PC-3 (cell line): ENCODE data around the gene HDGF. TPM values are rescaled to one million over a fixed set of nuclear protein-coding genes. Genes with fewer than 3 reads are reported as not detected.

ENCODE experiments used
- ATAC-seq: fragments of 200-7000 bp; cut with Tn5 transposase; 2 replicates; pipeline ENCODE4 v1.9.1; 2020; ENCODE audit warnings: mild to moderate bottlenecking, moderate library complexity
- BruUV-seq: library from RNA; stranded (reverse); fragments of 400-500 nt; replicated peaks from 2 replicates; lab custom pipeline; 2021; lab: Mats Ljungman, UMichigan
- CTCF ChIA-PET: fragments of 300-600 bp; sonication (Branson Sonifier 250); formaldehyde crosslinking; loops from one replicate; lab custom pipeline; 2022; ENCODE audit warnings: antibody characterized with exemption; lab: Charles Lee
- POLR2A ChIA-PET: fragments of 300-600 bp; sonication (Branson Sonifier 250); formaldehyde crosslinking; loops from one replicate; lab custom pipeline; 2022; ENCODE audit warnings: antibody characterized with exemption; ENCODE audit not compliant: unreplicated experiment; lab: Charles Lee
- DNase-seq: peaks from one replicate; pipeline ENCODE4 v3.0.0-alpha.2; 2015
- H2AFZ ChIP-seq: fragments of 300-600 bp; sonication (generic); 2 replicates; pipeline ENCODE4 v1.6.0; 2016; ENCODE audit warnings: antibody characterized with exemption, low read length
- H3F3A ChIP-seq: fragments of 300-600 bp; sonication (generic); one replicate; pipeline ENCODE4 v1.6.0; 2017; ENCODE audit warnings: antibody characterized with exemption, low read length, control low read depth, mild to moderate bottlenecking; ENCODE audit not compliant: unreplicated experiment
- H3K27ac ChIP-seq: fragments of 300-600 bp; sonication (generic); 2 replicates; pipeline ENCODE4 v1.5.1; 2016; ENCODE audit warnings: mild to moderate bottlenecking, low read length
- H3K27me3 ChIP-seq: fragments of 300-600 bp; sonication (generic); 2 replicates; pipeline ENCODE4 v1.6.1; 2016; ENCODE audit warnings: low read length, mixed read lengths
- H3K36me3 ChIP-seq: fragments of 300-600 bp; sonication (generic); 2 replicates; pipeline ENCODE4 v1.6.1; 2016; ENCODE audit warnings: low read depth, mixed run types, low read length, mixed read lengths
- H3K4me1 ChIP-seq: fragments of 300-600 bp; sonication (generic); 2 replicates; pipeline ENCODE4 v1.5.1; 2016; ENCODE audit warnings: low read length; ENCODE audit not compliant: insufficient read depth
- H3K4me2 ChIP-seq: fragments of 300-600 bp; sonication (generic); 2 replicates; pipeline ENCODE4 v1.6.0; 2016; ENCODE audit warnings: low read length
- H3K4me3 ChIP-seq: fragments of 300-600 bp; sonication (generic); 2 replicates; pipeline ENCODE4 v1.5.1; 2016; ENCODE audit warnings: mild to moderate bottlenecking, low read length, mixed read lengths
- H3K79me2 ChIP-seq: fragments of 300-600 bp; sonication (generic); 2 replicates; pipeline ENCODE4 v1.6.1; 2017; ENCODE audit warnings: low read length, mixed read lengths
- H3K9ac ChIP-seq: fragments of 300-600 bp; sonication (generic); 2 replicates; pipeline ENCODE4 v1.6.0; 2016; ENCODE audit warnings: mild to moderate bottlenecking, low read length
- H3K9me2 ChIP-seq: fragments of 300-600 bp; sonication (generic); replicated peaks from 2 replicates; pipeline ENCODE4 v1.6.1; 2016; ENCODE audit warnings: mixed run types, low read length, mixed read lengths
- H3K9me3 ChIP-seq: fragments of 300-600 bp; sonication (generic); 2 replicates; pipeline ENCODE4 v1.6.1; 2016; ENCODE audit warnings: low read length, mixed read lengths
- H4K20me1 ChIP-seq: fragments of 300-600 bp; sonication (generic); 2 replicates; pipeline ENCODE4 v1.6.1; 2016; ENCODE audit warnings: low read length, mixed read lengths
- CTCF ChIP-seq: fragments of 300-600 bp; sonication (generic); conservative IDR thresholded peaks from 2 replicates; pipeline ENCODE4 v1.5.1; 2017; ENCODE audit warnings: antibody characterized with exemption, low read depth, mild to moderate bottlenecking, low read length
- EZH2 ChIP-seq: fragments of 300-600 bp; sonication (generic); IDR thresholded peaks from one replicate; pipeline ENCODE4 v1.6.1; 2017; ENCODE audit warnings: antibody characterized with exemption, mild to moderate bottlenecking, low read length; ENCODE audit not compliant: unreplicated experiment
- EZH2phosphoT487 ChIP-seq: fragments of 300-600 bp; sonication (generic); IDR thresholded peaks from 2 replicates; pipeline ENCODE4 v1.6.1; 2018; ENCODE audit warnings: mild to moderate bottlenecking, antibody characterized with exemption, low read length, borderline replicate concordance
- intact Hi-C: fragments of 100-400 bp; cut with micrococcal nuclease; formaldehyde crosslinking; loops from 2 replicates; pipeline ENCODE4 v1.9.0; 2023
- total RNA-seq: library from RNA; depleted of rRNA; stranded (reverse); fragments of >200 nt; gene quantifications from 2 replicates; pipeline ENCODE4 v1.2.3, GENCODE V29; 2014

The HDGF gene
- total RNA-seq, 1 experiment from 2014 or later, result 586 TPM

GRCh38 chr1:156750191-156750672 is 1.2 kb downstream of the HDGF start:
- Histone ChIP-seq H3K9me3 (no peaks in the 10 kb centered on the region), H2AFZ (peak overlapping the region; percentile 43), H3K4me2 (peak overlapping the region; percentile 96), H3K79me2 (peaks cover 76% of the 10 kb centered on the region), H4K20me1 (0 out of 2 replicates have a peak, but pooled peaks cover 5% of the 10 kb centered on the region), H3K27me3 (no peaks in the 10 kb centered on the region), H3K4me1 (peaks cover 56% of the 10 kb centered on the region), H3K9me2 (no peaks in the 10 kb centered on the region), H3F3A (peaks cover 11% of the 10 kb centered on the region), H3K27ac (peak overlapping the region; percentile 99), H3K36me3 (peaks cover 16% of the 10 kb centered on the region; the same call in 1 of the 2 replicates), H3K9ac (peak overlapping the region; percentile 99), H3K4me3 (peak overlapping the region; percentile 86)
- no peak for TF ChIP-seq EZH2
- no peak for TF ChIP-seq EZH2phosphoT487
- no peak for TF ChIP-seq CTCF
- CTCF ChIA-PET, result interaction anchor here (0.6 to 1.6 kb wide), 2 partner anchors 24 to 293 kb away, joined by 3 to 7 read pairs; no protein-coding TSS in a partner anchor
- DNase-seq (peak; percentile 84), ATAC-seq (peak; percentile 1; the same call in 1 of the 2 replicates)
- intact Hi-C loops, result no loop called here
- no TSS peak for BruUV-seq
- POLR2A ChIA-PET, result no interaction called here

GRCh38 chr1:156749419-156750118 is 1.9 kb downstream of the HDGF start:
- intact Hi-C loops, result no loop called here
- Histone ChIP-seq H3K9ac (peak overlapping the region; percentile 99), H3K27ac (peak overlapping the region; percentile 99), H4K20me1 (0 out of 2 replicates have a peak, but pooled peaks cover 5% of the 10 kb centered on the region), H3K4me2 (peak overlapping the region; percentile 96), H3K9me2 (no peaks in the 10 kb centered on the region), H3F3A (peaks cover 11% of the 10 kb centered on the region), H3K4me3 (peak overlapping the region; percentile 86), H3K36me3 (peaks cover 23% of the 10 kb centered on the region; the same call in 1 of the 2 replicates), H3K9me3 (no peaks in the 10 kb centered on the region), H3K27me3 (no peaks in the 10 kb centered on the region), H3K79me2 (peaks cover 83% of the 10 kb centered on the region), H3K4me1 (peaks cover 56% of the 10 kb centered on the region), H2AFZ (no peak overlapping the region)
- ATAC-seq (no peak), DNase-seq (peak; percentile 44)
- BruUV-seq, result no TSS peak
- ChIA-PET POLR2A (no interaction called here), CTCF (interaction anchor here (0.6 to 1.6 kb wide), 2 partner anchors 24 to 292 kb away, joined by 3 to 7 read pairs; no protein-coding TSS in a partner anchor)
- TF ChIP-seq CTCF (no peak), EZH2 (no peak), EZH2phosphoT487 (no peak)
